ENCODE measurements around the gene PDE11A. TPM values are rescaled to one million over a fixed set of nuclear protein-coding genes. Genes with fewer than 3 reads are reported as not detected.

Gene PDE11A
- total and polyA plus RNA-seq, 2 of the 8 experiments (the other 6 are each of a cell fraction or from before 2014, with no cell fraction given), result 0.19 to 0.23 TPM

DNA sequence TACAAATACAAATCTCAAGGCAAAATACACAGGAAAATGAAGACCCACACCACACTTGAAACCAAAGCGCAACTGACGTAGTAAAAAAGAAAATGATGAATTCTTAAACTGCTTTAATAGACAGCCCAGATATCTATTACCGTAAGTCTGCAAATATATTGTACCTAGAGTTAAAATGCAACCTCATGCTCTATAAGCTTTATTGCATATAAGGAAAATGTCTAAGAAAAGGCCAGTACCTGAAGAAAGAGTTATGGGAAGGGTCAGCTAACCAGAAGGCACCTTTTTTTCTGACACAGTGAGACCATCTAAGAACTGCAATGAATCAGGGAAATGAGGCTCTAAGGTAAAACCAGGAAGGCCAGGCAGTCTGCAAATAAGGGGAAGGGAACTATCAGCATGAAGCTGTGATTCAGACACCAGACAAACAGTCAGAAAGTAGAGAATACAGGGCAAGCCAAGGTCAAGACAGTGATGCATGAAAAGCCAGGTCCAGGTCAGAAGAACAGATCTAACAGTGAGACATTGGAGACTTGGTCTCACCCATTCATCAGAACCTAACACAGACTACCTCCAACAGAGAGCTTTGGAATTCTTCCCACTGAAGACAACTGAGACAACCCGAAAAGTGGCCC is 46.9 kb downstream of the PDE11A start:
- Histone ChIP-seq H3K23me2 (ENCODE audit: low read depth, low read length) (no peaks in the 10 kb centered on the region; the same call in 1 of the 2 replicates), H3K36me3 (ENCODE audit: control insufficient read depth in 2 of 4, insufficient read depth in 4 of 4, low read length in 3 of 4) (no peaks in the 10 kb centered on the region), H2BK15ac (ENCODE audit: low read length) (no peak overlapping the region), H3K56ac (replicated peaks; ENCODE audit: insufficient read length, low read depth, low read length) (no peak overlapping the region), H2BK12ac (ENCODE audit: low read depth, low read length) (no peak overlapping the region), H3K4me2 (ENCODE audit: insufficient read depth in 1 of 2, low read depth in 2 of 2, low read length in 2 of 2) (no peak overlapping the region), H3K4me3 (ENCODE audit: extremely low read depth in 1 of 4, insufficient read depth in 2 of 4, low read depth in 3 of 4, low read length in 4 of 4) (no peak overlapping the region), H4K5ac (ENCODE audit: insufficient read length, low read depth, low read length) (no peak overlapping the region), H2BK20ac (ENCODE audit: low read length) (no peak overlapping the region), H3K4ac (replicated peaks; ENCODE audit: insufficient read length, low read depth, low read length) (no peak overlapping the region), H2BK5ac (ENCODE audit: low read depth, low read length) (no peak overlapping the region), H3K79me1 (ENCODE audit: low read depth, low read length) (no peaks in the 10 kb centered on the region), H2BK120ac (replicated peaks; ENCODE audit: low read depth, low read length) (no peak overlapping the region), H2AK5ac (ENCODE audit: low read depth, low read length) (no peak overlapping the region), H4K20me1 (replicated peaks in 1 of 2; ENCODE audit: control insufficient read depth in 1 of 2, insufficient read depth in 2 of 2, low read length in 2 of 2) (no peaks in the 10 kb centered on the region), H4K91ac (replicated peaks; ENCODE audit: insufficient read length, low read length) (no peak overlapping the region), H3K18ac (ENCODE audit: extremely low read depth, low read length) (no peak overlapping the region), H3K27me3 (replicated peaks in 1 of 4; ENCODE audit: control insufficient read depth in 3 of 4, extremely low read depth in 1 of 4, insufficient read depth in 3 of 4, low read length in 3 of 4) (no peaks in the 10 kb centered on the region), H3K27ac (ENCODE audit: low read depth, low read length) (no peak overlapping the region), H3K79me2 (ENCODE audit: control insufficient read depth in 1 of 2, insufficient read depth in 2 of 2, low read length in 2 of 2) (no peaks in the 10 kb centered on the region), H4K8ac (ENCODE audit: extremely low read depth, insufficient read depth, low read length) (no peak overlapping the region), H3K23ac (ENCODE audit: insufficient read length) (no peak overlapping the region), H3K9ac (replicated peaks in 1 of 4; ENCODE audit: extremely low read depth in 1 of 4, low read depth in 3 of 4, low read length in 3 of 4) (no peak overlapping the region), H3K4me1 (replicated peaks in 1 of 4; ENCODE audit: control insufficient read depth in 3 of 4, insufficient read depth in 4 of 4, low read length in 3 of 4) (no peaks in the 10 kb centered on the region), H3K14ac (ENCODE audit: insufficient read length) (no peak overlapping the region), H2AFZ (ENCODE audit: low read length) (no peak overlapping the region), H3K9me3 (ENCODE audit: insufficient read depth in 2 of 2, low read depth in 1 of 2, low read length in 1 of 2) (no peaks in the 10 kb centered on the region)
- FAIRE-seq (no peak), DNase-seq (ENCODE audit: low read depth in 1 of 2, low spot score in 2 of 2) (no peak)
- ChIA-PET POLR2A (ENCODE audit: partially characterized antibody) (no interaction called here), CTCF (ENCODE audit: partially characterized antibody) (interaction anchor here (1.0 to 1.3 kb wide), 2 partner anchors 12 to 42 kb away, joined by 3 to 4 read pairs; no protein-coding TSS in a partner anchor)
- WGBS, 2 experiments (ENCODE audit: extremely low coverage in 1 of 2, insufficient coverage in 1 of 2, insufficient read length in 1 of 2, insufficient replicate concordance in 2 of 2, low coverage in 1 of 2, low lambda C conversion rate in 2 of 2, missing lambda C conversion rate in 1 of 2), result 96% methylated on average over 4 of the region's 4 CpGs; no CpG with 5 or more reads in 1 of the 2 experiments
- no peak for TF ChIP-seq YY1 (IDR thresholded peaks at IDR 0.05; ENCODE audit: low read depth, low read length)
- TF ChIP-seq HDAC2 (IDR thresholded peaks at IDR 0.05; ENCODE audit: borderline replicate concordance in 1 of 2, low read depth in 2 of 2, low read length in 2 of 2), result no peak
- no peak for TF ChIP-seq CTBP2 (IDR thresholded peaks at IDR 0.05; ENCODE audit: borderline replicate concordance, insufficient read depth, insufficient read length, low read length)
- TF ChIP-seq BCL11A (IDR thresholded peaks at IDR 0.05; ENCODE audit: low read depth in 2 of 2, low read length in 2 of 2), result no peak
- TF ChIP-seq SP4 (IDR thresholded peaks at IDR 0.05; ENCODE audit: low read length), result no peak
- TF ChIP-seq POU5F1 (IDR thresholded peaks at IDR 0.05; ENCODE audit: low read depth, low read length), result no peak
- no peak for TF ChIP-seq EP300 (IDR thresholded peaks at IDR 0.05; ENCODE audit: borderline replicate concordance in 1 of 2, low read depth in 2 of 2, low read length in 2 of 2)
- TF ChIP-seq ZNF274 (IDR thresholded peaks at IDR 0.05; ENCODE audit: borderline replicate concordance, extremely low read depth, low read length), result no peak
- TF ChIP-seq, protein P1, sequence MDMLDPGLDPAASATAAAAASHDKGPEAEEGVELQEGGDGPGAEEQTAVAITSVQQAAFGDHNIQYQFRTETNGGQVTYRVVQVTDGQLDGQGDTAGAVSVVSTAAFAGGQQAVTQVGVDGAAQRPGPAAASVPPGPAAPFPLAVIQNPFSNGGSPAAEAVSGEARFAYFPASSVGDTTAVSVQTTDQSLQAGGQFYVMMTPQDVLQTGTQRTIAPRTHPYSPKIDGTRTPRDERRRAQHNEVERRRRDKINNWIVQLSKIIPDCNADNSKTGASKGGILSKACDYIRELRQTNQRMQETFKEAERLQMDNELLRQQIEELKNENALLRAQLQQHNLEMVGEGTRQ (IDR thresholded peaks at IDR 0.05; ENCODE audit: low read length), result no peak
- TF ChIP-seq, protein P2, sequence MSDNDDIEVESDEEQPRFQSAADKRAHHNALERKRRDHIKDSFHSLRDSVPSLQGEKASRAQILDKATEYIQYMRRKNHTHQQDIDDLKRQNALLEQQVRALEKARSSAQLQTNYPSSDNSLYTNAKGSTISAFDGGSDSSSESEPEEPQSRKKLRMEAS (IDR thresholded peaks at IDR 0.05), result no peak
- TF ChIP-seq HDAC6 (IDR thresholded peaks at IDR 0.05; ENCODE audit: low read depth, low read length), result no peak

Measured in H1 (cell line).